ENCODE data around the gene PTPRO.

- TF ChIP-seq CTCF (IDR thresholded peaks at IDR 0.05; ENCODE audit: low read depth, low read length), result no peak
- TF ChIP-seq EZH2phosphoT487 (IDR thresholded peaks at IDR 0.05; ENCODE audit: low read depth), result no peak
These were observed 50.0 kb downstream of the PTPRO start for GRCh38 chr12:15372352-15372751.
